Hepatocyte (in vitro differentiated cells): ENCODE measurements around the gene IRX1.

Source experiments
- CTCF ChIP-seq: fragments of 200-600 bp; sonication (generic); IDR thresholded peaks from 2 replicates; pipeline ENCODE4 v1.5.1; 2016; ENCODE audit warnings: antibody characterized with exemption, mild to moderate bottlenecking; ENCODE audit not compliant: poor library complexity
- EZH2 ChIP-seq: fragments of 200-600 bp; sonication (generic); IDR thresholded peaks from 2 replicates; pipeline ENCODE4 v1.6.1; 2016; ENCODE audit warnings: antibody characterized with exemption, mild to moderate bottlenecking, borderline replicate concordance

- TF ChIP-seq CTCF = no peak
- TF ChIP-seq EZH2 = no peak
These were observed 12.0 kb downstream of the IRX1 start for GRCh38 chr5:3607541-3608181.
